A549 (cell line): ENCODE results near the gene TXNRD2.

Experiments
- CBX8 ChIP-seq: fragments of 200-600 bp; sonication (generic); IDR thresholded peaks from 2 replicates; pipeline ENCODE4 v1.6.1; 2016
- CEBPB ChIP-seq, 2 experiments: fragments of >200 bp in 1 of 2; sonication (Bioruptor Twin) in 1 of 2; formaldehyde crosslinking in 1 of 2; IDR thresholded peaks; 2 replicates each; pipeline ENCODE4 v1.6.1; 2012 to 2016
- CHD4 ChIP-seq: fragments of 200-600 bp; sonication (generic); IDR thresholded peaks from 2 replicates; pipeline ENCODE4 v1.6.1; 2016; ENCODE audit warnings: antibody characterized with exemption, mild to moderate bottlenecking, borderline replicate concordance
- CTCF ChIP-seq: fragments of >200 bp; sonication (Bioruptor Twin); formaldehyde crosslinking; IDR thresholded peaks from 3 replicates; pipeline ENCODE4 v1.5.1; 2016
- FOSB ChIP-seq: fragments of 250-450 bp; sonication (Bioruptor Pico); IDR thresholded peaks from 2 replicates; pipeline ENCODE4 v1.5.0; 2020; ENCODE audit warnings: mild to moderate bottlenecking, moderate library complexity
- HDAC2 ChIP-seq: fragments of 200-600 bp; sonication (generic); IDR thresholded peaks from 2 replicates; pipeline ENCODE4 v1.6.1; 2016
- MAFK ChIP-seq: fragments of 450-650 bp; IDR thresholded peaks from 2 replicates; pipeline ENCODE4 v1.6.1; 2014; ENCODE audit not compliant: partially characterized antibody
- MAZ ChIP-seq: fragments of 150-350 bp; IDR thresholded peaks from 2 replicates; pipeline ENCODE4 v1.6.1; 2014; ENCODE audit warnings: antibody characterized with exemption, low read depth, low read length, borderline replicate concordance
- MYC ChIP-seq: IDR thresholded peaks from 2 replicates; pipeline ENCODE4 v1.6.1; 2012; ENCODE audit warnings: mild to moderate bottlenecking, inconsistent platforms, low read length, improper control_type of control experiment, borderline replicate concordance
- POLR2A ChIP-seq: IDR thresholded peaks from 2 replicates; pipeline ENCODE4 v1.6.1; 2012; ENCODE audit warnings: mild to moderate bottlenecking, low read length
- RAD21 ChIP-seq, 2 experiments: fragments of >200 bp in 1 of 2; sonication (Bioruptor Twin) in 1 of 2; formaldehyde crosslinking in 1 of 2; IDR thresholded peaks in 1 of 2; conservative IDR thresholded peaks in 1 of 2; 2 replicates in 1 of 2; 3 replicates in 1 of 2; pipeline ENCODE4 v1.6.1; 2012 to 2018; ENCODE audit warnings: inconsistent platforms in 1 of 2
- RCOR1 ChIP-seq: fragments of 150-350 bp; IDR thresholded peaks from 2 replicates; pipeline ENCODE4 v1.6.1; 2014; ENCODE audit warnings: antibody characterized with exemption, low read length, low read depth
- REST ChIP-seq: fragments of 200-600 bp; sonication (generic); IDR thresholded peaks from 2 replicates; pipeline ENCODE4 v1.6.1; 2016; ENCODE audit warnings: antibody characterized with exemption, mild to moderate bottlenecking, moderate library complexity
- SMC3 ChIP-seq: fragments of >200 bp; sonication (Bioruptor Twin); formaldehyde crosslinking; IDR thresholded peaks from 3 replicates; pipeline ENCODE4 v1.6.1; 2018; ENCODE audit warnings: inconsistent platforms

GRCh38 chr22:19989725-19990067, 48.1 kb upstream of the TXNRD2 start:
- TF ChIP-seq MAZ (no peak), CHD4 (no peak), CTCF (no peak), RCOR1 (no peak), RAD21 (conservative IDR thresholded peaks at IDR 0.05 in 1 of 2, IDR thresholded peaks at IDR 0.05 in 1 of 2) (no peak), POLR2A (no peak), MYC (no peak), SMC3 (no peak), REST (no peak), CEBPB (IDR thresholded peaks at IDR 0.05) (no peak), HDAC2 (no peak), MAFK (no peak), FOSB (no peak), CBX8 (no peak)
